Amniotic epithelial cell (primary cell): ENCODE measurements around the gene CNEP1R1.

Experiments
- DNase-seq: peaks from one replicate; pipeline ENCODE4 v3.0.0-alpha.2; 2010; ENCODE audit warnings: low read depth

CNEP1R1 gene

DNA sequence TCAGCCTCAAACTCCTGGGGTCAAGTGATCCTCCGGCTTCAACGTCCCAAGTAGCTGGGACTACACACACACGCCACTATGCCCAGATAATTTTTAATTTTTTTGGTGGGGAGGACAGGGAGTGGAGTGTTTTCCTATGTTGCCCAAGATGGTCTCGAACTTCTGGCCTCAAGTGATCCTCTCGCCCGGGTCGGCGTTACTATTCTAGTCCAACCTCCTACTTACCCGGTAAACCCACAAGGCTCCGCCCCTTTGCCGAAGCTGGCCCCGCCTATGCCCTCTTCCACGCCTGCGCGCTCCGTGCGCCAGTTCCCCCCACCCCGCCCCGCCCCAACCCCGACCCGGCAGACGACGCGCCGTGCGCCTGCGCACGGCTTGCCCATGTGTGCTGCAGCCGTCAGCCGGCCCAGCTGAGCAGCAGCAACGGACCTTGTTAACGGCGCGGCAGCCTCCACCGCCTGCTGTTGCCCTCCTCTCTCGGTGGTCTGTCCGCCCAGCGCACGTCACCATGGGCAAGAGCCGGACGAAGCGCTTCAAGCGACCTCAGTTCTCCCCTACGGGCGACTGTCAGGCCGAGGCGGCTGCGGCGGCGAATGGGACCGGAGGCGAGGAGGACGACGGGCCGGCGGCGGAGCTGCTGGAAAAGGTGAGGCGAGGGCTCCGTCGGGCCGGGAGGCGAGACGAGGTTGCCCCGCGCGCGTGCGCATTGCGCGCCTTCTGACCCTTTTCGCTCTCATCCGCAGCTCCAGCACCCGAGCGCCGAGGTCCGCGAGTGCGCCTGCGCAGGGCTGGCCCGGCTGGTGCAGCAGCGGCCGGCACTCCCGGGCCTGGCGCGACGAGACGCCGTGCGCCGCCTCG is 40.8 kb downstream of the CNEP1R1 start, which contains the start of gene HEATR3:
Gene HEATR3 (plus strand): TSS at position 347 of the 858 bp plus-strand sequence. CDS start 162 bp downstream, at position 509.
- DNase-seq = peak; percentile 88

DNA sequence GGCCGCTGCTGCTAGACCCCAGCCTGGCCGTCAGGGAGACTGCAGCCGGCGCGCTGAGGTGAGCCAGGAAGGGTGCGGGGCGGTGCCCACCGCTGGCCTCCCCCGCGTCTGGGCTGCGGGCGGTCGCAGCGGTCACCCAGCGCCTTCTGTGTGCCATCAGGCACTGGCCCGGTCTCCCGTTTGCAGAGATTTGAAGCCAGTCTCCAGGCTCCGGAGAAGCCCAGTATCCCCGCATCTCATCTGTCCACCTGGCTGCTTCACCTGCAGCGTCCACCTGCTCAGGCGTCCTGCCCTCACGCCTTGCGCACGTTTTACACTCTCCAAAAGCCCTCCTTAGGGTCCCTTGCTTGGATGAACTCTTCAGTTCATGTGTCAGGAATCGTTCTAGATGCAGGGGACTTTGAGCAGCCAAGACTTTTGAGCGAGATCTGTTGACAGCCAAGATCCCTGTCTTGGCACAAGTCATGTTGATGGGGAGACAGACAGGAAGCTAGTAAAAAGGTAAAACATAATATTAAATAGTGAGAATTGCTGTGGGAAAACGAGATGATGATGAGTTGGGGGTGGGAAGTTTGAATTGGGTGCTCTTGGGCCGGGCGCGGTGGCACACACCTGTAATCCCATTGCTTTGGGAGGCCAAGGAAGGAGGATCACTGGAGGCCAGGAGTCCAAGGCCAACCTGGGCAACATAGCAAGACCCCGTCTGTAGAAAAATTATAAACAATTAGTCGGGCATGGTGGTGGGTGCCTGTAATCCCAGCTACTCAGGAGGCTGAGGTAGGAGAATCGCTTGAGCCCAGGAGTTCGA is 41.7 kb downstream of the CNEP1R1 start:
- no peak for DNase-seq

DNA sequence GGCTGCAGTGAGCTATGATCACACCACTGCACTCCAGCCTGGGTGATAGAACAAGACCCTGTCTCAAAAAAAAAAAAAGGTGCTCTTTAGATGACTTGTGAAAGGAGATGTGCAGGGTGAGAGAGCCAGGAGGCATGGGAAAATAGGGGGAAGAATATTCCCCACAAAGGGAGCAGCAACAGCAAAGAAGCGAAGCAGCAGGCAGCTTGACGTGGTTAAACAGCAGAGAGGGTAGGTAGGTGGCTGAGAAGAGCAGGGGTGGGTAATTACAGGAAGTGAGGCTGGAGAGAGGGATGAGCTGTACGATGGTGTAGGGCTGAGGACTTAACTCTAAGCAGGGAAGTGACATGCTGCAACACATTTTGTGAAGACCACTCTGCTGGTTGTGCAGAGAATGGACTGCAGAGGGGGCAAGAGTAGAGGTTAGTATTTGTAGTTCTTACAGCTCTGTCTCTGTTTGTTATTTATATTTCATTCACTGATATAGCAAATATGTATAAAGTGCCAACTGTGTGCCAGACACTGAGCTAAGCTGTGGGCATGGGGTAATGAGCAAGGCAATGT is 42.3 kb downstream of the CNEP1R1 start:
- peak; percentile 59 for DNase-seq

- DNase-seq = no peak
These were observed 43.5 kb downstream of the CNEP1R1 start for GRCh38 chr16:50068550-50068949.

- DNase-seq = no peak
These were observed 44.0 kb downstream of the CNEP1R1 start for GRCh38 chr16:50069060-50069459.

- no peak for DNase-seq
These were observed 46.1 kb downstream of the CNEP1R1 start for GRCh38 chr16:50071075-50071671.

DNA sequence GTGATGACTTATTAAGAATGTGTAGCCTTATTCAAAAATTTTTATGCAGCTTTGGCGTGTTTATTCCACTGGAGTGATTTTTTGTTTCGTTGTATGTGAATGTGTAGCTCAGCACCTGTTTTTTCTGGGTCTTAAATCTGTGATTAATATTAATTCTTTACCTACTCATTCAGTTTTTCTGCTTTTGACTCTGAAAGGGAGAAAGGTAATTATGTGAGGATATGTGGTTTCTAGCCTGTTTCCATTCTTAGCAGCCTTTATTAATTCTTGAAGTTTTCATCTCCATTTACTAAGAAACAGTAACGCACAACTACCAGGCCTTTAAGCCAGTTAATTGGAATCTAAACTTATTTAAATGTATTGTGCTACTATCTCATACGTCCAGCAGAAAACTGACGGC is 47.7 kb downstream of the CNEP1R1 start:
- no peak for DNase-seq

DNA sequence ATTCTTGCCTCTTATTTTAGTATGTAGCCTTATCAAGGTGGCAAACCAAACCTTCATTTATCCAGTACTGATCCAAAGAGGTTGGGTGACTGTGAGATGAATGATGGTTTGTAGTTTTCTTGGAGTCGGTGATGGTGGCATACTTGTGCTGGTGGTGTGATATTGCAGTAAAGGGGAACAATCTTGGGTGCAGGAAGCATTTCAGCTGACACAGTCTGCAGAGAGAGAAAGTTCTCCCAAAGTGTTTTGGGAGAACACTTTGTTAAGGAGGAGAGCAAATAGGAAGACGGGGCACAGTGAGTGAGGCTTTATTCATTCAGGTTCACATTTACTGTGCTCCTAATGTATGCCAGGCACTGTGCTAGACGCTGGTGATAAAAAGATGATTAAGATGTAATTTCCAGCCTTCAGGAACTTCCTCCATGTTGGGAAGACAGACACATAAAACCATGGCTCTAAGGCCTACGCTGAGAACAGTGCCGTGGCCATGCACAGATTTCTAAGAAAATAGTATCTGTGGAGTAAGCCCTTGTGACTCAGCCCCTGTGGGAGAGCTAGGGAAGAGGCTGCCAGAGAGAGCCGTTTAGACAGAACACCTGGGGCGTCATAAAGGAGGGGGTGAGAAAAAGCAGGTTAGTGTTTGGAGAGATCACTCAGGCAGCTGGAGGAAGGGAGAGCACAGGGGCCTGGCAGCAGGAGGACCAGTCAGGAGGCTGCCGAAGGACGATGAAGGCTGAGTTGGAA is 54.5 kb downstream of the CNEP1R1 start:
- peak; percentile 51 for DNase-seq

DNA sequence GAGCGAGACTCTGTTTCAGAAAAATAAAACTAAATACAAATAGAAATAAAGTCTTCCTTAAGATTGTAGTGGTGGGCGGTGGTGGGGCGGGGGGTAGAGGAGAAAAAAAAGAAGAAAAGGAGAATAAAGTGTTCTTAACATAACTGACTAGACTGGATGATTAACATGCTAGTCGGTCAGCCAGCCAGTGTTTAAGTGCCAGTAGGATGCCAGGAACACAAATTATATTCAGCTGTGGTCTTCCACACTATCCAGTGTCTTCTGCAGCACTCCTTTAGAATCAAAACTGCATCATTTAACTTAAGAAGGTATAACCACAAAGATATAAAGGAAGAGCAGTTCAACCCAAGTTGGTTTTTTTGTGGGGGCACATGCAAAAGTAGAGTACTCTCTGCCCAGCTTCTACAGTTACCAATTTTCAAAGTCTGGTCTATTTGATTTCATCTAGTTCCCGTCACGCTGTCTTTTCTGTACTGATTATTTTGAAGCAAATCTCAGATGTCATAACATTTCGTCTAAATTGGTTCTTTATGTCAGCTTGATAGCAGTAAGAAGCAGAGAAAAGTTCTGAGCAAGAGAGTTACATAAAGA is 56.5 kb downstream of the CNEP1R1 start:
- no peak for DNase-seq

DNA sequence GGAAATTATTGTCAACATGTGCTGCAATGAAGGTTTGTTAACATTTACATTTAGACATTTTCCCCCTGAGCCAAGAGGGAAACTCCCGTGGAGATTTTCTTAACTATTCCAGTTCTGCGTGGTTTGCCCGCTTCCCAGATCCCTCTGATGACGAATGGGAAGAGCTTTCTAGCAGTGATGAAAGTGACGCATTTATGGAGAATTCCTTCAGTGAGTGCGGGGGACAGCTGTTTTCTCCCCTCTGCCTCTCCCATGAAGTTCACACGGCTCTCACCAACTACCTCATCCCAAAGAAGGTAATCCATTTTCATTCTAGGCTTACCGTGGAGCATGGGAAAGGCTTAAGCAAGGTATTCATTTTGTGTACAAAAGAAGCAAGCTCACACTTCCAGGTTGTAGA is 59.0 kb downstream of the CNEP1R1 start:
- DNase-seq = peak; percentile 92

DNA sequence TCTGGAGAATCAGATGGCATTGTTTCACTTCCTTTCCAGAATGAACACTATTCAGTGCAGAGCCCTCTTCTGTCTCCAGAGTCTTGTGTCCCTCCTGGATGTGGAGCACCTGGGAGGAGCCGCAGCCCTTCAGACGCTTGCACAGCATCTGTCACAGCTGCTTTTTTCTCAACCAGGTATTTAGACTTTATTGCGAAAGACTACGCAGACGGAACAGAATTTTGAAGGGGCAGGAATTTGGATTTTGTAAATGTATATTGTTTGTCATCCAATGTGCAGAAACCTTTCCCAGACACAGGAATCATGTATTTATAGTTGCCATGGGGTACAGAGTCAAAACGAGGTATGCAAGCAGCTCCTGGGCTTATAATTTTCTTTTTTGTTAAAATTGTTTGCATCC is 61.2 kb downstream of the CNEP1R1 start:
- DNase-seq = no peak
